Measurements from ENCODE around the gene RNF212. TPM values are rescaled to one million over a fixed set of nuclear protein-coding genes. Genes with fewer than 3 reads are reported as not detected.

Gene RNF212
- total and polyA plus RNA-seq, 2 experiments from 2014 or later: 17.0 to 20.6 TPM

DNA sequence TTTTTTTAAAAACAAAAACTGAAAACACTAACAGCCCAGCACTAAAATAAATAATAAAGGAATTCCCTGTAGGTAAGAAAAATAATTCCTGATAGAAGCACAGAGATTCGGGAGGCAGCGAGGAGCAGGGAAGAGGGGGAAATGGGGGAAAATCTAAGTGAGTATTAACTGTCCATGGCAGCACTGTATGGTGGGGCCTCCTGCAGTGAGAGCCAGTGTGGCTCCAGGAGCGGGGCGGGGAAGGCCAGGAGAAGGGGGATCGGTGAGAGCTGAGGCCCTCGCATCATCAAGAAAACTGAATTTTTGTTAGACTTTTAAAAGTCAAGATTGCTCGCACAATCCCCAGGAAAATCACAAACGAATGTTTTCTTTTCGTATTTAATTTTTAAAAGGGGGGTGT is 14.1 kb downstream of the RNF212 start:
- Mint-ChIP-seq H3K27ac (0 out of 2 replicates have a peak overlapping the region, but pooled peaks have one; percentile 42), H3K9me3 (no peaks in the 10 kb centered on the region; the same call in 2 of the 3 replicates)
- no peak for DNase-seq (ENCODE audit: low spot score)

More for the DNA sequence above, 14.1 kb downstream of the RNF212 start:
- Mint-ChIP-seq H3K4me3 (no peak overlapping the region), H3K27me3 (ENCODE audit: insufficient read depth, low read depth, poor library complexity) (peaks cover 2% of the 10 kb centered on the region), H3K36me3 (ENCODE audit: low read depth) (no peaks in the 10 kb centered on the region), H3K4me1 (peaks cover 1% of the 10 kb centered on the region)
- no peak overlapping the region for H3K27ac ChIP-seq (ENCODE audit: low read depth)
- no peaks in the 10 kb centered on the region for H3K79me2 ChIP-seq (replicated peaks; ENCODE audit: insufficient read depth)
- no peaks in the 10 kb centered on the region for H3K36me3 ChIP-seq (ENCODE audit: insufficient read depth)
- no peaks in the 10 kb centered on the region for H3K9me2 ChIP-seq (ENCODE audit: insufficient read depth)
- no peaks in the 10 kb centered on the region for H3K4me1 ChIP-seq (ENCODE audit: insufficient read depth)
- no peak overlapping the region for H3K4me3 ChIP-seq
- H3K4me2 ChIP-seq: no peak overlapping the region
- no peak overlapping the region for H2AFZ ChIP-seq
- no peak for ATAC-seq
- no peaks in the 10 kb centered on the region for H3K27me3 ChIP-seq (ENCODE audit: insufficient read depth)
- no peaks in the 10 kb centered on the region for H4K20me1 ChIP-seq (replicated peaks; ENCODE audit: insufficient read depth)
- TF ChIP-seq NANOG (IDR thresholded peaks at IDR 0.05; ENCODE audit: borderline replicate concordance) (no peak), ZNF331 (CRISPR knock-in tag; IDR thresholded peaks at IDR 0.05; ENCODE audit: low read depth) (no peak), JUNB (IDR thresholded peaks at IDR 0.05; ENCODE audit: unreplicated experiment) (no peak), POLR2AphosphoS5 (IDR thresholded peaks at IDR 0.05; ENCODE audit: low read depth) (no peak), CREB1 (CRISPR knock-in tag; IDR thresholded peaks at IDR 0.05; ENCODE audit: low read depth) (no peak), ZNF114 (CRISPR knock-in tag; IDR thresholded peaks at IDR 0.05) (no peak), STAT1 (IDR thresholded peaks at IDR 0.05; ENCODE audit: unreplicated experiment) (no peak), EZH2 (IDR thresholded peaks at IDR 0.05; ENCODE audit: low read depth, unreplicated experiment) (no peak), EZH2phosphoT487 (IDR thresholded peaks at IDR 0.05; ENCODE audit: unreplicated experiment) (no peak)
- TF ChIP-seq, protein P1, sequence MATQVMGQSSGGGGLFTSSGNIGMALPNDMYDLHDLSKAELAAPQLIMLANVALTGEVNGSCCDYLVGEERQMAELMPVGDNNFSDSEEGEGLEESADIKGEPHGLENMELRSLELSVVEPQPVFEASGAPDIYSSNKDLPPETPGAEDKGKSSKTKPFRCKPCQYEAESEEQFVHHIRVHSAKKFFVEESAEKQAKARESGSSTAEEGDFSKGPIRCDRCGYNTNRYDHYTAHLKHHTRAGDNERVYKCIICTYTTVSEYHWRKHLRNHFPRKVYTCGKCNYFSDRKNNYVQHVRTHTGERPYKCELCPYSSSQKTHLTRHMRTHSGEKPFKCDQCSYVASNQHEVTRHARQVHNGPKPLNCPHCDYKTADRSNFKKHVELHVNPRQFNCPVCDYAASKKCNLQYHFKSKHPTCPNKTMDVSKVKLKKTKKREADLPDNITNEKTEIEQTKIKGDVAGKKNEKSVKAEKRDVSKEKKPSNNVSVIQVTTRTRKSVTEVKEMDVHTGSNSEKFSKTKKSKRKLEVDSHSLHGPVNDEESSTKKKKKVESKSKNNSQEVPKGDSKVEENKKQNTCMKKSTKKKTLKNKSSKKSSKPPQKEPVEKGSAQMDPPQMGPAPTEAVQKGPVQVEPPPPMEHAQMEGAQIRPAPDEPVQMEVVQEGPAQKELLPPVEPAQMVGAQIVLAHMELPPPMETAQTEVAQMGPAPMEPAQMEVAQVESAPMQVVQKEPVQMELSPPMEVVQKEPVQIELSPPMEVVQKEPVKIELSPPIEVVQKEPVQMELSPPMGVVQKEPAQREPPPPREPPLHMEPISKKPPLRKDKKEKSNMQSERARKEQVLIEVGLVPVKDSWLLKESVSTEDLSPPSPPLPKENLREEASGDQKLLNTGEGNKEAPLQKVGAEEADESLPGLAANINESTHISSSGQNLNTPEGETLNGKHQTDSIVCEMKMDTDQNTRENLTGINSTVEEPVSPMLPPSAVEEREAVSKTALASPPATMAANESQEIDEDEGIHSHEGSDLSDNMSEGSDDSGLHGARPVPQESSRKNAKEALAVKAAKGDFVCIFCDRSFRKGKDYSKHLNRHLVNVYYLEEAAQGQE (IDR thresholded peaks at IDR 0.05; ENCODE audit: unreplicated experiment): no peak
- TF ChIP-seq, protein P2, sequence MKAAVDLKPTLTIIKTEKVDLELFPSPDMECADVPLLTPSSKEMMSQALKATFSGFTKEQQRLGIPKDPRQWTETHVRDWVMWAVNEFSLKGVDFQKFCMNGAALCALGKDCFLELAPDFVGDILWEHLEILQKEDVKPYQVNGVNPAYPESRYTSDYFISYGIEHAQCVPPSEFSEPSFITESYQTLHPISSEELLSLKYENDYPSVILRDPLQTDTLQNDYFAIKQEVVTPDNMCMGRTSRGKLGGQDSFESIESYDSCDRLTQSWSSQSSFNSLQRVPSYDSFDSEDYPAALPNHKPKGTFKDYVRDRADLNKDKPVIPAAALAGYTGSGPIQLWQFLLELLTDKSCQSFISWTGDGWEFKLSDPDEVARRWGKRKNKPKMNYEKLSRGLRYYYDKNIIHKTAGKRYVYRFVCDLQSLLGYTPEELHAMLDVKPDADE (IDR thresholded peaks at IDR 0.05): no peak
- TF ChIP-seq, protein P3, sequence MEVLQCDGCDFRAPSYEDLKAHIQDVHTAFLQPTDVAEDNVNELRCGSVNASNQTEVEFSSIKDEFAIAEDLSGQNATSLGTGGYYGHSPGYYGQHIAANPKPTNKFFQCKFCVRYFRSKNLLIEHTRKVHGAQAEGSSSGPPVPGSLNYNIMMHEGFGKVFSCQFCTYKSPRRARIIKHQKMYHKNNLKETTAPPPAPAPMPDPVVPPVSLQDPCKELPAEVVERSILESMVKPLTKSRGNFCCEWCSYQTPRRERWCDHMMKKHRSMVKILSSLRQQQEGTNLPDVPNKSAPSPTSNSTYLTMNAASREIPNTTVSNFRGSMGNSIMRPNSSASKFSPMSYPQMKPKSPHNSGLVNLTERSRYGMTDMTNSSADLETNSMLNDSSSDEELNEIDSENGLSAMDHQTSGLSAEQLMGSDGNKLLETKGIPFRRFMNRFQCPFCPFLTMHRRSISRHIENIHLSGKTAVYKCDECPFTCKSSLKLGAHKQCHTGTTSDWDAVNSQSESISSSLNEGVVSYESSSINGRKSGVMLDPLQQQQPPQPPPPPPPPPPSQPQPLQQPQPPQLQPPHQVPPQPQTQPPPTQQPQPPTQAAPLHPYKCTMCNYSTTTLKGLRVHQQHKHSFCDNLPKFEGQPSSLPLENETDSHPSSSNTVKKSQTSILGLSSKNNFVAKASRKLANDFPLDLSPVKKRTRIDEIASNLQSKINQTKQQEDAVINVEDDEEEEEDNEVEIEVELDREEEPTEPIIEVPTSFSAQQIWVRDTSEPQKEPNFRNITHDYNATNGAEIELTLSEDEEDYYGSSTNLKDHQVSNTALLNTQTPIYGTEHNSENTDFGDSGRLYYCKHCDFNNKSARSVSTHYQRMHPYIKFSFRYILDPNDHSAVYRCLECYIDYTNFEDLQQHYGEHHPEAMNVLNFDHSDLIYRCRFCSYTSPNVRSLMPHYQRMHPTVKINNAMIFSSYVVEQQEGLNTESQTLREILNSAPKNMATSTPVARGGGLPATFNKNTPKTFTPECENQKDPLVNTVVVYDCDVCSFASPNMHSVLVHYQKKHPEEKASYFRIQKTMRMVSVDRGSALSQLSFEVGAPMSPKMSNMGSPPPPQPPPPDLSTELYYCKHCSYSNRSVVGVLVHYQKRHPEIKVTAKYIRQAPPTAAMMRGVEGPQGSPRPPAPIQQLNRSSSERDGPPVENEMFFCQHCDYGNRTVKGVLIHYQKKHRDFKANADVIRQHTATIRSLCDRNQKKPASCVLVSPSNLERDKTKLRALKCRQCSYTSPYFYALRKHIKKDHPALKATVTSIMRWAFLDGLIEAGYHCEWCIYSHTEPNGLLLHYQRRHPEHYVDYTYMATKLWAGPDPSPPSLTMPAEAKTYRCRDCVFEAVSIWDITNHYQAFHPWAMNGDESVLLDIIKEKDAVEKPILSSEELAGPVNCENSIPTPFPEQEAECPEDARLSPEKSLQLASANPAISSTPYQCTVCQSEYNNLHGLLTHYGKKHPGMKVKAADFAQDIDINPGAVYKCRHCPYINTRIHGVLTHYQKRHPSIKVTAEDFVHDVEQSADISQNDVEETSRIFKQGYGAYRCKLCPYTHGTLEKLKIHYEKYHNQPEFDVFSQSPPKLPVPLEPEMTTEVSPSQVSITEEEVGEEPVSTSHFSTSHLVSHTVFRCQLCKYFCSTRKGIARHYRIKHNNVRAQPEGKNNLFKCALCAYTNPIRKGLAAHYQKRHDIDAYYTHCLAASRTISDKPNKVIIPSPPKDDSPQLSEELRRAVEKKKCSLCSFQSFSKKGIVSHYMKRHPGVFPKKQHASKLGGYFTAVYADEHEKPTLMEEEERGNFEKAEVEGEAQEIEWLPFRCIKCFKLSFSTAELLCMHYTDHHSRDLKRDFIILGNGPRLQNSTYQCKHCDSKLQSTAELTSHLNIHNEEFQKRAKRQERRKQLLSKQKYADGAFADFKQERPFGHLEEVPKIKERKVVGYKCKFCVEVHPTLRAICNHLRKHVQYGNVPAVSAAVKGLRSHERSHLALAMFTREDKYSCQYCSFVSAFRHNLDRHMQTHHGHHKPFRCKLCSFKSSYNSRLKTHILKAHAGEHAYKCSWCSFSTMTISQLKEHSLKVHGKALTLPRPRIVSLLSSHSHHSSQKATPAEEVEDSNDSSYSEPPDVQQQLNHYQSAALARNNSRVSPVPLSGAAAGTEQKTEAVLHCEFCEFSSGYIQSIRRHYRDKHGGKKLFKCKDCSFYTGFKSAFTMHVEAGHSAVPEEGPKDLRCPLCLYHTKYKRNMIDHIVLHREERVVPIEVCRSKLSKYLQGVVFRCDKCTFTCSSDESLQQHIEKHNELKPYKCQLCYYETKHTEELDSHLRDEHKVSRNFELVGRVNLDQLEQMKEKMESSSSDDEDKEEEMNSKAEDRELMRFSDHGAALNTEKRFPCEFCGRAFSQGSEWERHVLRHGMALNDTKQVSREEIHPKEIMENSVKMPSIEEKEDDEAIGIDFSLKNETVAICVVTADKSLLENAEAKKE (CRISPR knock-in tag; IDR thresholded peaks at IDR 0.05): no peak
- TF ChIP-seq, protein P4, sequence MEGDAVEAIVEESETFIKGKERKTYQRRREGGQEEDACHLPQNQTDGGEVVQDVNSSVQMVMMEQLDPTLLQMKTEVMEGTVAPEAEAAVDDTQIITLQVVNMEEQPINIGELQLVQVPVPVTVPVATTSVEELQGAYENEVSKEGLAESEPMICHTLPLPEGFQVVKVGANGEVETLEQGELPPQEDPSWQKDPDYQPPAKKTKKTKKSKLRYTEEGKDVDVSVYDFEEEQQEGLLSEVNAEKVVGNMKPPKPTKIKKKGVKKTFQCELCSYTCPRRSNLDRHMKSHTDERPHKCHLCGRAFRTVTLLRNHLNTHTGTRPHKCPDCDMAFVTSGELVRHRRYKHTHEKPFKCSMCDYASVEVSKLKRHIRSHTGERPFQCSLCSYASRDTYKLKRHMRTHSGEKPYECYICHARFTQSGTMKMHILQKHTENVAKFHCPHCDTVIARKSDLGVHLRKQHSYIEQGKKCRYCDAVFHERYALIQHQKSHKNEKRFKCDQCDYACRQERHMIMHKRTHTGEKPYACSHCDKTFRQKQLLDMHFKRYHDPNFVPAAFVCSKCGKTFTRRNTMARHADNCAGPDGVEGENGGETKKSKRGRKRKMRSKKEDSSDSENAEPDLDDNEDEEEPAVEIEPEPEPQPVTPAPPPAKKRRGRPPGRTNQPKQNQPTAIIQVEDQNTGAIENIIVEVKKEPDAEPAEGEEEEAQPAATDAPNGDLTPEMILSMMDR (conservative IDR thresholded peaks at IDR 0.05; ENCODE audit: low read depth in 2 of 2): no peak
- no peaks in the 10 kb centered on the region for H3F3A ChIP-seq (replicated peaks; ENCODE audit: low read depth)

All from GM23338 (cell line).